HG03460 (cell line): ENCODE results near the gene PAX8.
"Not testable (repeated sequence)": the region's sequence is repeated elsewhere in the genome, so short reads cannot be mapped to it uniquely, and the experiment has no call there.

Source experiments
- ATAC-seq: cut with Tn5 transposase; IDR thresholded peaks from one replicate; pipeline ENCODE4 v1.9.1; 2021; ENCODE audit not compliant: unreplicated experiment

The PAX8 gene

GRCh38 chr2:113278742-113279139, at the start of gene PAX8:
PAX8 (minus strand) TSS chr2:113278921; CDS start chr2:113278394, 527 bp downstream.
- ATAC-seq: no peak

GRCh38 chr2:113328043-113328442, 49.3 kb upstream of the PAX8 start:
- ATAC-seq: no peak

DNA sequence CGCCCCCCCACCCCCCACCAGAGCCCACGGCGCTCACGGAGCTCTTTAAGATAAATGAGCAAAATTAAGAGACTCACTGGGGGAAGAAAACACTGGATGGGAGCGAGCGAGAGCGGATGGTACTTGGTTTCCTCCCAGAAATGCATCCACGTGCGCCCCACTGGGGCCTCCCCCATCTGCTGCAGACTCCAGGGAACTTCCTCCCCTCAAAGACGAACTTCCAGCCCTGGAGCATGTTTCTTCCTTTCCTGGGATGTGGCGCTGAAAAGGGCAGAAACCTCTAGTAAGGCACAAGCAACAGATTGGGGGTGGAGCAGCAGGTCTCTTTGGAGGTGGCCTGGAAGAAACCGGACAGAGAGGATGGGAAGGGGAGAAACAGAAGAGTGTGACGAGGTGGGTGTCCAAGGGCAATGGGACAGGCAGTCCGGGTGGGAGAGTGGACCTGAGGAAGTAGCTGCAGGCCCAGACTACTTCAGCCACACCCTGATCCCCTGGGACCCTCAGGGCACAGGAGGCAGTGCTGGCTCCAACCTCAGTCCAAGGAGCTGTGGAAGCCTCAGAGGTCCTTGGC, 46.5 kb upstream of the PAX8 start:
- not testable (repeated sequence) for ATAC-seq

- ATAC-seq: no peak
Measured at GRCh38 chr2:113324684-113325160, 46.0 kb upstream of the PAX8 start.

- ATAC-seq: not testable (repeated sequence)
Measured at GRCh38 chr2:113323129-113323528, 44.4 kb upstream of the PAX8 start.

GRCh38 chr2:113320106-113320505, 41.4 kb upstream of the PAX8 start:
- not testable (repeated sequence) for ATAC-seq

- not testable (repeated sequence) for ATAC-seq
Measured at GRCh38 chr2:113318941-113319340, 40.2 kb upstream of the PAX8 start.

DNA sequence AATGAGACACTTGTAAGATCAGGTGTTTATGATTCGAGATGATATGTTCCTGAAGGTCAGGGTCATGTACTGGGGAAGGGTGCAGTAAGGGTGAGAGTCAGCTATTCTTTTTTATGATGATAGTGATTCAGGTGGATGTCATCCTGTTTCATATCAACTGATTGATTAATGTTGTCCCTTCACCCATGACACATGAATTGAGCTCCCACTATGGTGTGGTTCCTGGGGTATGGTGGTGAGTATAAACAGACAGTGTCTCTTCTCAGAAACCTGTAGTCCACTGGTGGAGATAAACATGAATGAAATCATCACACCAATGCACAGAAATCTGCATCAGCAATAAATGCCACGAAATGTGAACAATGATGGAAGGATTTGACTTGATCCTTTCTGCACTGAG, 37.4 kb upstream of the PAX8 start:
- ATAC-seq: no peak

GRCh38 chr2:113314663-113315062, 35.9 kb upstream of the PAX8 start:
- ATAC-seq: not testable (repeated sequence)

DNA sequence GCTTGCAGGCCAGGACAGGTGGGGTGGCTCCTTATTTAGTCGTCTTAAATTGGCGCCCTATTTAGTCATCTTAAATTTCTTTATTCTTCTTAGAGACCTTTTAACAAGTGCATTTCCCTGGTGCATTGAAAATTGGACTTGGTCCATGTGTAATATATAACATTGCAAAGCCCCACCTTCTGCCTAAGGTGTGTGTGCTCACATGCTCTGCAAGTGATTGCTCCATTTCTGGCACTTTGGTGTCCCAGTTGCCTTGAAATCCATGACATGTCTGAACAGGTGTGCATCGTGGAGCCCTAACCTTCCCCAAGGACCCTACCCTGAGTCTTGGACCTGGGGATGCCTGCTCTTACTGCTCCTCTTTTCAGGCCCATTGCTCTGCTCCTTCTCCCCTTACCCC, 35.5 kb upstream of the PAX8 start:
- not testable (repeated sequence) for ATAC-seq

GRCh38 chr2:113311781-113312180, 33.1 kb upstream of the PAX8 start:
- not testable (repeated sequence) for ATAC-seq

- ATAC-seq: not testable (repeated sequence)
Measured at GRCh38 chr2:113311191-113311590, 32.5 kb upstream of the PAX8 start.

GRCh38 chr2:113309655-113310387, 31.1 kb upstream of the PAX8 start:
- no peak for ATAC-seq

DNA sequence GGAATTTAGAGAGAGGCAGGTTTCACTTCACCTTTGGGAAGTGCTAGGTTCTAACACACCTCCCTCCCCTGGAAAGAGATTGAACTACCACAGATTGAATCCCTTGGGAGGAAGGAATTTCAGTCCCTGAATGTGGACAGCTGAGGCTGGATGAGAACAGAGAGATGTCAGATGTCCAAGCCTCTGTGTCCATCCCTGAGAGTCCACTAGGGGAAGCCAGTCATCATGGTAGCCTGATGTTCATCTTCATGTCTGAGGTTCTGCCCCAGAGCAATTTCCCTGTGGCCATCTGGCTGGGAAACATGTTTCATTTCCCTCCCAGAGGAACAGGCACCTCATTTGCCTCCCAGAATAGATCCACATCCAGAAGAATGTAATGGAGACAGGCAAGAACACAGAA, 30.1 kb upstream of the PAX8 start:
- not testable (repeated sequence) for ATAC-seq

GRCh38 chr2:113306207-113306606, 27.5 kb upstream of the PAX8 start:
- ATAC-seq: not testable (repeated sequence)

DNA sequence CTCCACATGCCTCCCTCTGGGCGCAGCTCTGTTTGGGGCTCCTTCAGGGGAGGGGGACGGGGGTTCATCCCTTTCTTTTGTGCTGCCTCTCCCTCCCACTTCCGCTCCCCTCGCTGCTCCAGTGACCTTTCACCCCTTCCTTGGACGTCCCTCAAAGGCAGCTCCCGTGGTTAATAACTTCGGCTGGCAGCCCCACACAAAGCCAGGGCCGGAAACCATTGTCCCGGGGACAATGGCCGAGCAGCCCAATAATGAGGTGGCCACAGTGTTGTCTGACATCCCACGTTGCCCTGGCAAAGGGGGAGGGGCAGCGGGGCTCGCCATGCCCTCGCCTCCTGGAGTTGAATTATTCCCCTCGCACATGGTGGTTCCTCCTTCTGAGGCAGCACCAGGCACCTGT, 27.0 kb upstream of the PAX8 start:
- not testable (repeated sequence) for ATAC-seq

GRCh38 chr2:113305146-113305545, 26.4 kb upstream of the PAX8 start:
- no peak for ATAC-seq

DNA sequence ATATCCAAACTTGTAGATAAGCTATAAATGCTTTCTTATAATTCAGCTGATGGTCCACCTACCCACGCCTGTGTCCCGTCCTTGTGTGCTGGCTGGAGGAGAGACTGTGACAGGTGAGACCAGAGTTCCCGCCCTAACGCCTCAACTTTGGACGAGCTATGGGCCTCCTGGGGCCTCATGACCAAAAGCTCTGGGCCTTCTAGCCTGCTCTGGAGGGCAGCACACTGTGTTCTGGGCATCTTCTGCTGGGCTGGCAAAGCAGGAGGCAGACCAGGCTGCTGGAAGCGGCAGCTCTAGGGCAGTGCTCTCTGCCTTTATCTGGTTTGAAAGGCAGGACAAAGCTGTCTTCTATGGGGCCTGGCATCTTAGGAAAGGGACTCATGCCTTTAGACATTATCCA, 26.0 kb upstream of the PAX8 start:
- no peak for ATAC-seq

DNA sequence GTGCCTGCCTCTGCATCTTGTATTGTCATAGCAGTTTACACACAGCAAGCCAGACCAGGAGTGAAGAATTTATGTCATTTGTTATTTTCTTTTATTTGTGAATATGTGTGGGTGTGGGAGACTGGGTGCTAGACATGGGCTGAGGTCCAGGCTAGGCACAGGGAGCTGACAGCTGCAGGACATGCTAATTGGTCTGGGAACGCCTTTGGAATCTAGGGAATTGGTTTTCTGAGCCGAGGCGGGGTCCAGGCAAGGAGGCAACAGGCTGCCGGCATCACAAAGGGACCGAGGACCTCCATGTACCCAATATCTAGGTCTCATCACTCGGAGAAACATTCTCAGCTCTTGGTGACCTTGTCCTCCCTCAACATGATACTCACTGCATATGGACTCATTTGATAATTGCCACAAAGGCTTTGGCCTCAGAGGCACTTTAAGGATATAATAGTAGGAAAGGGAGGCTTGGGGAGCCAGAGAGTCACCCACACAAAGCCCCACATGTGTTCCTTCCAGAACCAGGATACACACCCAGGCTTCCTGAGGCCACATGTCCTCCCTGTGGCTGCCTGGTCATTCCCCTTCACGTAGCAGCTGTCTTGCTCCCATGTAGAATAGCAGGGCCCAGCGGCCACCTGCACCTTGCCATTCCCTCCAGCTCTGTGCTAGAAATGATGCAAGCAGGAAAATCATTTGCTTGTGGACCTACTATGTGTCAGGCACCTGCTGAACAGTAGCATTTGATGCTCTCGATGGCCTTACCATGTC, 23.7 kb upstream of the PAX8 start:
- not testable (repeated sequence) for ATAC-seq

DNA sequence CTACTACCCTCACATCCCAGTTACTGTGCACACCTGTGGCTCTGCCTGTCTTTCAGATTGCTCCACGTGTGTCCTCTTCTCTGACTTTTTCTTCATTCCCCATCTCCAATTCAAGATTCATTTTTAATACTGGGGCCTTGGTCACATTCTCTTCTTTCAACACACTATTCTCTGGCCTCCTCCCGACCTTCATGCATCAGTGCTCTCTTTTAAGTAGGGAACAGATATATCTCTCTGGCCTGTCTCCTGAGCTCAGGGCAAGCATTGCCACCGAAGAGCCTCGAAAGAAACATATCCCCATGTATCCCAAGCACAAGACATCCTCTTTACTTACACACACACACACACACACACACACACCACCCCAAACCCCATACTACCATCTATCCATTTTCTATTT, 21.6 kb upstream of the PAX8 start:
- ATAC-seq: no peak

- ATAC-seq: no peak
Measured at GRCh38 chr2:113298176-113298575, 19.5 kb upstream of the PAX8 start.

DNA sequence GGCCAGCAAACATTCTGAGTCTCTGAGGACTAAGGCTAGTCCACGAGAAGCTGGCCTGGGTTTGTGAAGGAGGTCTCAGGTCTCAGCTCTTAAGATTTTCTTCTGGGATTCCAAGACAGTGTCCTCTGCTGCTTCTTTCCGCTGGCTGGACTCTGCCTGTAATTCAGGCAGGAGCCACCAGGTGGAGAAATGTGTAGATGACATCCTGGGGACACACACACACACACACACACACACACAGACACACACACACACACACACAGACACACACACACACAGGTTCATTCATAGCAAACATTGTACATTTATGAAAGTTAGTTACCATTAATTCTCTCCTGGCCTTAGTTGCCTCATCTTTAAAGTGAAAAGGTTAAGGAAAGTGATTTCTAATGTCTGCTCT, 18.9 kb upstream of the PAX8 start:
- ATAC-seq: not testable (repeated sequence)
